ENCODE data around the gene PPARA. TPM values are rescaled to one million over a fixed set of nuclear protein-coding genes. Genes with fewer than 3 reads are reported as not detected.

The PPARA gene
- total and polyA plus RNA-seq, 9 of the 15 experiments (the other 6 are each of a cell fraction or from before 2014, with no cell fraction given) = 0.64 to 5.3 (median 3.5) TPM

DNA sequence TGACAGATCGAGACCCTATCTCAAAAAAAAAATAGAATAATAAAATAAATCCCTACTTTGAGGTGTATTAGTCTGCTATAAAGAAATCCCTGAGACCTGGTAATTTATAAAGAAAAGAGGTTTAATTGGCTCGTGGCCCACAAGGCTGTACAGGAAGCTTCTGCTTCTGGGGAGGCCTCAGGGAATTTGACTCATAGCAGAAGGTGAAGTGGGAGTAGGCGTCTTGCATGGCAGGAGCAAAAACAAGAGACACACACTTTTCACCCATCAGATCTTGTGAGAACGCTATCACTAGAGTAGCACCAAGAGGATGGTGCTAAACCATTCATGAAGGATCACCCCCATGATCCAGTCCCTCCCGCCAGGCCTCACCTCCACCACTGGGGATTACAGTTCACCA, 70.6 kb downstream of the PPARA start:
- ATAC-seq = no peak
- BruUV-seq (replicated peaks) = no TSS peak

More for the DNA sequence above, 70.6 kb downstream of the PPARA start:
- no peaks in the 10 kb centered on the region for H3K27me3 ChIP-seq (ENCODE audit: control insufficient read depth in 2 of 2, insufficient read depth in 2 of 2, low read length in 2 of 2)
- no peak overlapping the region for H3K4me3 ChIP-seq
- H4K20me1 ChIP-seq (replicated peaks; ENCODE audit: control insufficient read depth, insufficient read depth, low read length) = no peaks in the 10 kb centered on the region
- in situ Hi-C loops (cut with MboI) (no loop called here), intact Hi-C loops (cut with micrococcal nuclease) (no loop called here)
- H3K4me1 ChIP-seq (replicated peaks in 1 of 2; ENCODE audit: control insufficient read depth in 2 of 2, insufficient read depth in 2 of 2, low read length in 2 of 2) = peaks cover 0 to 10% of the 10 kb centered on the region in 2 experiments; a peak in 1 of 5 replicates
- H3K9ac ChIP-seq (ENCODE audit: insufficient read depth in 1 of 2, low read depth in 2 of 2, low read length in 2 of 2) = no peak overlapping the region
- H2AFZ ChIP-seq (ENCODE audit: low read depth, low read length) = no peak overlapping the region
- no peaks in the 10 kb centered on the region for H3K9me1 ChIP-seq (ENCODE audit: control insufficient read depth, insufficient read depth, low read length)
- WGBS (ENCODE audit: insufficient coverage, low coverage, missing lambda C conversion rate) = 83% methylated on average over 3 of the region's 5 CpGs
- H3K27ac ChIP-seq (ENCODE audit: extremely low read depth, low read depth, low read length) = no peak overlapping the region
- no peaks in the 10 kb centered on the region for H3K79me2 ChIP-seq (ENCODE audit: control insufficient read depth, insufficient read depth, low read length)
- POLR2A ChIA-PET = no interaction called here
- CTCF ChIA-PET (ENCODE audit: low intra/inter-chr PET ratio) = no interaction called here
- no peaks in the 10 kb centered on the region for H3K9me3 ChIP-seq (replicated peaks; ENCODE audit: control insufficient read depth, insufficient read depth, low read depth, low read length)
- no peak for TF ChIP-seq NR1H2 (CRISPR knock-in tag; IDR thresholded peaks at IDR 0.05)
- no peak for TF ChIP-seq POLR2H (tag; IDR thresholded peaks at IDR 0.05; ENCODE audit: low read depth)
- TF ChIP-seq RBM25 (IDR thresholded peaks at IDR 0.05; ENCODE audit: low read depth, low read length, severe bottlenecking) = no peak
- TF ChIP-seq SAFB (IDR thresholded peaks at IDR 0.05; ENCODE audit: borderline replicate concordance, low read depth, low read length) = no peak
- TF ChIP-seq, protein P1, sequence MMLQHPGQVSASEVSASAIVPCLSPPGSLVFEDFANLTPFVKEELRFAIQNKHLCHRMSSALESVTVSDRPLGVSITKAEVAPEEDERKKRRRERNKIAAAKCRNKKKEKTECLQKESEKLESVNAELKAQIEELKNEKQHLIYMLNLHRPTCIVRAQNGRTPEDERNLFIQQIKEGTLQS (IDR thresholded peaks at IDR 0.05) = no peak
- TF ChIP-seq, protein P1 (CRISPR knock-in tag; conservative IDR thresholded peaks at IDR 0.05) = no peak
- no peak for TF ChIP-seq CCAR2 (IDR thresholded peaks at IDR 0.05; ENCODE audit: low read depth, low read length)
- TF ChIP-seq POLR2A (conservative IDR thresholded peaks at IDR 0.05) = no peak
- no peak for TF ChIP-seq ZNF41 (CRISPR knock-in tag; conservative IDR thresholded peaks at IDR 0.05)
- no peak for TF ChIP-seq HCFC1 (IDR thresholded peaks at IDR 0.05; ENCODE audit: low read depth, low read length)
- no peak for TF ChIP-seq ARHGAP35 (IDR thresholded peaks at IDR 0.05; ENCODE audit: partially characterized antibody)
- FAIRE-seq (no peak), DNase-seq (ENCODE audit: extremely low read depth in 1 of 4, low spot score in 3 of 4) (no peak)
- H3K4me2 ChIP-seq (ENCODE audit: insufficient read depth, low read length) = no peak overlapping the region
- H3K36me3 ChIP-seq (ENCODE audit: control insufficient read depth, insufficient read depth, low read length) = no peaks in the 10 kb centered on the region

Measured in K562 (cell line).